Vagina (tissue), 2 donors: ENCODE measurements around the gene LITAFD.

ENCODE experiments used
- CTCF ChIP-seq, 3 experiments: fragments of 450-650 bp in 2 of 3; fragments of 200-600 bp in 1 of 3; sonication (generic) in 1 of 3; IDR thresholded peaks; one replicate each; pipeline ENCODE4 v1.5.1; 2017 to 2019; ENCODE audit warnings: antibody characterized with exemption in 3 of 3, mild to moderate bottlenecking in 2 of 3, moderate library complexity in 2 of 3
- POLR2A ChIP-seq, 2 donors: fragments of 450-650 bp; IDR thresholded peaks; one replicate each; pipeline ENCODE4 v1.6.1; 2017; ENCODE audit warnings: antibody characterized with exemption in 2 of 2, mild to moderate bottlenecking in 2 of 2, moderate library complexity in 2 of 2
- POLR2AphosphoS5 ChIP-seq, 2 donors: sonication (generic); formaldehyde crosslinking; IDR thresholded peaks; one replicate each; pipeline ENCODE4 v1.9.0; 2017; ENCODE audit warnings: antibody characterized with exemption in 2 of 2, mild to moderate bottlenecking in 2 of 2, low read depth in 1 of 2; ENCODE audit not compliant: insufficient read depth in 1 of 2

GRCh38 chr16:8847623-8848022 lies 34.5 kb upstream of the LITAFD start:
- TF ChIP-seq POLR2A (IDR thresholded peaks at IDR 0.05) (no peak), CTCF (IDR thresholded peaks at IDR 0.05) (no peak), POLR2AphosphoS5 (IDR thresholded peaks at IDR 0.05; ENCODE audit: insufficient read depth in 1 of 2, low read depth in 1 of 2) (no peak)
